Lung (tissue), 12 donors: ENCODE results near the gene RAP1GAP2. TPM values are rescaled to one million over a fixed set of nuclear protein-coding genes. Genes with fewer than 3 reads are reported as not detected.

ENCODE experiments used
- ATAC-seq: fragments of 200-7000 bp; cut with Tn5 transposase; one replicate; pipeline ENCODE4 v1.9.1; 2020; ENCODE audit warnings: moderate number of reproducible peaks; ENCODE audit not compliant: insufficient read depth, low FRiP score
- DNase-seq, 3 donors: peaks; one replicate each; pipeline ENCODE4 v3.0.0-alpha.2; 2013 to 2017
- H3K27ac ChIP-seq, 2 donors: one replicate each; pipeline ENCODE4 v1.5.1; 2013; ENCODE audit warnings: mild to moderate bottlenecking in 2 of 2, moderate library complexity in 2 of 2, control low read depth in 1 of 2, inconsistent platforms in 1 of 2, low read depth in 1 of 2, low read length in 1 of 2
- H3K27me3 ChIP-seq, 3 donors: one replicate each; pipeline ENCODE4 v1.5.1; 2013; ENCODE audit warnings: low read length in 2 of 3; ENCODE audit not compliant: control insufficient read depth in 3 of 3, insufficient read depth in 3 of 3
- H3K36me3 ChIP-seq, 4 donors: one replicate each; pipeline ENCODE4 v1.5.1; 2013; ENCODE audit warnings: low read length in 4 of 4, mild to moderate bottlenecking in 1 of 4, moderate library complexity in 1 of 4; ENCODE audit not compliant: control insufficient read depth in 4 of 4, insufficient read depth in 4 of 4
- H3K4me1 ChIP-seq, 5 donors: one replicate each; pipeline ENCODE4 v1.5.1; 2013; ENCODE audit warnings: low read length in 5 of 5, mild to moderate bottlenecking in 2 of 5, moderate library complexity in 1 of 5; ENCODE audit not compliant: control insufficient read depth in 5 of 5, insufficient read depth in 5 of 5
- H3K4me3 ChIP-seq: one replicate; pipeline ENCODE4 v1.5.1; 2013; ENCODE audit warnings: mild to moderate bottlenecking, control low read depth, moderate library complexity
- H3K9ac ChIP-seq, 2 donors: one replicate each; pipeline ENCODE4 v1.5.1; 2013; ENCODE audit warnings: low read length in 2 of 2, control low read depth in 1 of 2; ENCODE audit not compliant: insufficient read depth in 1 of 2
- H3K9me3 ChIP-seq, 4 donors: one replicate each; pipeline ENCODE4 v1.5.1; 2013; ENCODE audit warnings: low read length in 3 of 4, mild to moderate bottlenecking in 1 of 4, moderate library complexity in 1 of 4; ENCODE audit not compliant: control insufficient read depth in 4 of 4, insufficient read depth in 3 of 4
- CTCF ChIP-seq: IDR thresholded peaks from 2 replicates; pipeline ENCODE4 v1.5.1; 2012; ENCODE audit warnings: mild to moderate bottlenecking; ENCODE audit errors: control extremely low read depth, extremely low read depth
- WGBS, 2 donors: extraction: QIAGEN DNeasy Blood & Tissue Kit; methylation state at CpG; one replicate each; pipeline ENCODE4 v1.1.7; 2013; 5-methylcytosine and 5-hydroxymethylcytosine counted together
- polyA plus RNA-seq, 2 donors: library from polyadenylated mRNA; stranded (reverse); fragments of 200-250 nt; gene quantifications; one replicate each; pipeline ENCODE4 v1.2.1, GENCODE V29; 2013
- total RNA-seq, 2 donors: library from RNA; depleted of rRNA in 1 of 2; stranded (reverse); fragments of >200 nt in 1 of 2; gene quantifications; one replicate each; pipeline ENCODE4 v1.2.1, GENCODE V29; 2014 to 2021
- donor health status: control.
- donor health status: control.
- donor health status: Bipolar disorder and iron deficiency.
- donor health status: healthy.
- donor health status: DM: yes; HTN: yes; CAD: no.

The RAP1GAP2 gene
- total and polyA plus RNA-seq, 4 donors, result 5.3 to 16.7 (median 6.0) TPM

- H3K36me3 ChIP-seq, result no peaks in the 10 kb centered on the region
- peaks cover 0 to 6% (median 0%) of the 10 kb centered on the region in 3 donors for H3K27me3 ChIP-seq
- DNase-seq (no peak), ATAC-seq (no peak)
- H3K9me3 ChIP-seq, result peaks cover 0 to 2% (median 0%) of the 10 kb centered on the region in 4 donors
- H3K4me1 ChIP-seq, result no peaks in the 10 kb centered on the region
- no peak overlapping the region for H3K27ac ChIP-seq
- TF ChIP-seq CTCF, result no peak
- H3K4me3 ChIP-seq, result no peak overlapping the region
- 60% methylated on average over 11 of the region's 11 CpGs for WGBS, 2 donors
- no peak overlapping the region for H3K9ac ChIP-seq
Measured at GRCh38 chr17:2797637-2798036, 1.4 kb downstream of the RAP1GAP2 start.

DNA sequence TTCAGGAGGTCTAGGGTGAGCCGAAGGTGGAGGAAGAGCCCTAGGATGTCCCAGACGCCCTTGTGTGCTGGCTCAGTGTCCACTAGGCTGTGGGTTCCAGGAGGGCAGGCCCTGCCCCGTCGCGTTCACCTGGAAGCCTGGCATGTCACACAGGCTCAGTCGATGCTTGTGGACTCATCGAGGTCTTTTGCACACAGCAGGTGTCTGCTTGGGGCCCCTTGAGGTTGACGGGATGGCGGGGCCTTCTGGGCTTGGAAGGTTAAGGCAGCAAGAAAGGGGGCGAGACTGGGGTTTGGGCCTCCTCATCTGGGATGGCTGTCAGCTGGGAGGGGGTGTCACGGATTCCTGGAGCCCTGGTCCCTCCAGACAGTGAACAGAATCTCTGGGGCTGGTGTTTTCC, 1.9 kb downstream of the RAP1GAP2 start:
- H3K9ac ChIP-seq, result no peak overlapping the region
- no peaks in the 10 kb centered on the region for H3K4me1 ChIP-seq
- peaks cover 0 to 6% (median 0%) of the 10 kb centered on the region in 3 donors for H3K27me3 ChIP-seq
- no peak for ATAC-seq
- H3K9me3 ChIP-seq, result peaks cover 0 to 2% (median 0%) of the 10 kb centered on the region in 4 donors
- 76 to 83% methylated on average over 11 of the region's 11 CpGs for WGBS, 2 donors
- H3K27ac ChIP-seq, result no peak overlapping the region
- no peak for DNase-seq
- no peak for TF ChIP-seq CTCF
- H3K36me3 ChIP-seq, result no peaks in the 10 kb centered on the region
- no peak overlapping the region for H3K4me3 ChIP-seq

- ATAC-seq (no peak), DNase-seq (no peak)
- 39 to 59% methylated on average over 11 of the region's 11 CpGs for WGBS, 2 donors
- Histone ChIP-seq H3K4me1 (no peaks in the 10 kb centered on the region), H3K4me3 (no peak overlapping the region), H3K9me3 (peaks cover 0 to 2% (median 0%) of the 10 kb centered on the region in 4 donors), H3K27ac (no peak overlapping the region), H3K36me3 (no peaks in the 10 kb centered on the region), H3K9ac (no peak overlapping the region), H3K27me3 (peaks cover 0 to 6% (median 0%) of the 10 kb centered on the region in 3 donors)
- TF ChIP-seq CTCF, result no peak
Measured at GRCh38 chr17:2798678-2799077, 2.4 kb downstream of the RAP1GAP2 start.

- Histone ChIP-seq H3K4me1 (no peaks in the 10 kb centered on the region), H3K27me3 (peaks cover 0 to 6% (median 0%) of the 10 kb centered on the region in 3 donors), H3K4me3 (no peak overlapping the region), H3K9ac (no peak overlapping the region), H3K36me3 (no peaks in the 10 kb centered on the region), H3K9me3 (peaks cover 0 to 5% (median 0%) of the 10 kb centered on the region in 4 donors), H3K27ac (no peak overlapping the region)
- TF ChIP-seq CTCF, result no peak
- ATAC-seq (no peak), DNase-seq (no peak)
- 83 to 84% methylated on average over 7 of the region's 7 CpGs for WGBS, 2 donors
Measured at GRCh38 chr17:2799653-2800052, 3.4 kb downstream of the RAP1GAP2 start.
